CD4-positive, CD25-positive, alpha-beta regulatory T cell (primary cell): ENCODE data around the gene RYR3. TPM values are rescaled to one million over a fixed set of nuclear protein-coding genes. Genes with fewer than 3 reads are reported as not detected.

Experiments
- ATAC-seq, 2 donors: fragments of 150-1000 bp; cut with Tn5 transposase; one replicate each; pipeline ENCODE4 v1.10.0; 2021; ENCODE audit warnings: low read depth in 2 of 2, moderate number of reproducible peaks in 2 of 2, moderate library complexity in 1 of 2
- DNase-seq, 3 donors: peaks; one replicate each; pipeline versions ENCODE4 v3.0.0 to v3.0.0-alpha.2; 2012 to 2022; ENCODE audit warnings: mixed read lengths in 1 of 3
- H3K27ac ChIP-seq: one replicate; pipeline ENCODE4 v1.7.0; 2013; ENCODE audit warnings: mild to moderate bottlenecking, low read length; ENCODE audit not compliant: insufficient read depth, poor library complexity, severe bottlenecking
- H3K27me3 ChIP-seq: one replicate; pipeline ENCODE4 v1.7.0; 2013; ENCODE audit warnings: low read length; ENCODE audit not compliant: control insufficient read depth, insufficient read depth
- H3K36me3 ChIP-seq: one replicate; pipeline ENCODE4 v1.7.0; 2013; ENCODE audit warnings: mild to moderate bottlenecking, low read length, moderate library complexity; ENCODE audit not compliant: control insufficient read depth, insufficient read depth
- H3K4me1 ChIP-seq: 2 replicates; pipeline ENCODE4 v1.7.0; 2013; ENCODE audit warnings: mild to moderate bottlenecking, low read length; ENCODE audit not compliant: insufficient read depth, control insufficient read depth, poor library complexity, severe bottlenecking
- H3K4me3 ChIP-seq: one replicate; pipeline ENCODE4 v1.7.0; 2013; ENCODE audit warnings: low read depth, mild to moderate bottlenecking, low read length, moderate library complexity
- H3K9me3 ChIP-seq, 2 experiments: 1 replicate in 1 of 2; 2 replicates in 1 of 2; pipeline ENCODE4 v1.7.0; 2013; ENCODE audit warnings: low read length in 2 of 2, mild to moderate bottlenecking in 1 of 2, moderate library complexity in 1 of 2; ENCODE audit not compliant: control insufficient read depth in 2 of 2
- H3K27ac Mint-ChIP-seq, 3 donors: one replicate each; pipeline ENCODE4 v1.8.0; 2020 to 2022; ENCODE audit warnings: mild to moderate bottlenecking in 3 of 3, mixed read lengths in 3 of 3, moderate library complexity in 2 of 3
- H3K27me3 Mint-ChIP-seq: one replicate; pipeline ENCODE4 v1.8.0; 2022; ENCODE audit warnings: mild to moderate bottlenecking, mixed read lengths
- H3K36me3 Mint-ChIP-seq: one replicate; pipeline ENCODE4 v1.8.0; 2020; ENCODE audit warnings: mixed read lengths
- H3K4me1 Mint-ChIP-seq, 4 donors: one replicate each; pipeline ENCODE4 v1.8.0; 2020 to 2022; ENCODE audit warnings: mixed read lengths in 4 of 4, mild to moderate bottlenecking in 1 of 4
- H3K4me3 Mint-ChIP-seq, 4 donors: one replicate each; pipeline ENCODE4 v1.8.0; 2020 to 2022; ENCODE audit warnings: mild to moderate bottlenecking in 4 of 4, mixed read lengths in 4 of 4, moderate library complexity in 3 of 4
- H3K9me3 Mint-ChIP-seq, 7 donors: one replicate each; pipeline ENCODE4 v1.8.0; 2020 to 2022; ENCODE audit warnings: mixed read lengths in 7 of 7, mild to moderate bottlenecking in 3 of 7, moderate library complexity in 2 of 7
- polyA plus RNA-seq, 4 donors: library from polyadenylated mRNA; unstranded; fragments of 300-500 nt; fragmentation: Illumina TruSeq; gene quantifications; one replicate each; pipeline ENCODE4 v1.2.3, GENCODE V29; 2021
- total RNA-seq: library from RNA; stranded (reverse); gene quantifications from one replicate; pipeline ENCODE4 v1.2.3, GENCODE V29; 2022

RYR3 gene
- total and polyA plus RNA-seq, 5 donors from 2014 or later: 0.05 to 0.19 (median 0.09) TPM; not detected in 1

- Mint-ChIP-seq H3K36me3 (no peaks in the 10 kb centered on the region), H3K27me3 (peaks cover 6% of the 10 kb centered on the region), H3K9me3 (peaks cover 0 to 1% (median 0%) of the 10 kb centered on the region in 7 donors), H3K27ac (no peak overlapping the region), H3K4me1 (no peaks in the 10 kb centered on the region), H3K4me3 (no peak overlapping the region)
- Histone ChIP-seq H3K27ac (no peak overlapping the region), H3K4me3 (no peak overlapping the region), H3K4me1 (no peaks in the 10 kb centered on the region), H3K9me3 (no peaks in the 10 kb centered on the region), H3K27me3 (no peaks in the 10 kb centered on the region), H3K36me3 (no peaks in the 10 kb centered on the region)
- DNase-seq (no peak), ATAC-seq (no peak)
Measured at GRCh38 chr15:33724321-33725036, 413.7 kb downstream of the RYR3 start.

- ATAC-seq (no peak), DNase-seq (no peak)
- no peak overlapping the region for H3K4me3 ChIP-seq
- H3K9me3 ChIP-seq: no peaks in the 10 kb centered on the region
- no peaks in the 10 kb centered on the region for H3K4me1 Mint-ChIP-seq
- no peaks in the 10 kb centered on the region for H3K36me3 ChIP-seq
- H3K27me3 Mint-ChIP-seq: peaks cover 6% of the 10 kb centered on the region
- H3K27me3 ChIP-seq: no peaks in the 10 kb centered on the region
- H3K4me3 Mint-ChIP-seq: no peak overlapping the region
- H3K4me1 ChIP-seq: no peaks in the 10 kb centered on the region
- no peak overlapping the region for H3K27ac Mint-ChIP-seq
- no peaks in the 10 kb centered on the region for H3K36me3 Mint-ChIP-seq
- H3K9me3 Mint-ChIP-seq: peaks cover 0 to 1% (median 0%) of the 10 kb centered on the region in 7 donors
- no peak overlapping the region for H3K27ac ChIP-seq
Measured at GRCh38 chr15:33729653-33730052, 418.9 kb downstream of the RYR3 start.

GRCh38 chr15:33730815-33731214 lies 420.0 kb downstream of the RYR3 start:
- Mint-ChIP-seq H3K4me3 (no peak overlapping the region), H3K36me3 (no peaks in the 10 kb centered on the region), H3K27ac (no peak overlapping the region), H3K9me3 (no peaks in the 10 kb centered on the region), H3K27me3 (peaks cover 6% of the 10 kb centered on the region), H3K4me1 (no peaks in the 10 kb centered on the region)
- Histone ChIP-seq H3K27me3 (no peaks in the 10 kb centered on the region), H3K9me3 (no peaks in the 10 kb centered on the region), H3K4me3 (no peak overlapping the region), H3K27ac (no peak overlapping the region), H3K4me1 (no peaks in the 10 kb centered on the region), H3K36me3 (no peaks in the 10 kb centered on the region)
- ATAC-seq (no peak), DNase-seq (no peak)

GRCh38 chr15:33735143-33735542 lies 424.4 kb downstream of the RYR3 start:
- no peak for ATAC-seq
- no peak for DNase-seq
- Histone ChIP-seq H3K9me3 (no peaks in the 10 kb centered on the region), H3K27ac (no peak overlapping the region), H3K4me1 (no peaks in the 10 kb centered on the region), H3K27me3 (no peaks in the 10 kb centered on the region), H3K36me3 (no peaks in the 10 kb centered on the region), H3K4me3 (no peak overlapping the region)
- peaks cover 0 to 4% (median 0%) of the 10 kb centered on the region in 4 donors for H3K4me1 Mint-ChIP-seq
- peaks cover 0 to 2% (median 0%) of the 10 kb centered on the region in 7 donors for H3K9me3 Mint-ChIP-seq
- H3K36me3 Mint-ChIP-seq: no peaks in the 10 kb centered on the region
- H3K27ac Mint-ChIP-seq: no peak overlapping the region
- H3K4me3 Mint-ChIP-seq: no peak overlapping the region
- H3K27me3 Mint-ChIP-seq: no peaks in the 10 kb centered on the region

- Mint-ChIP-seq H3K27ac (no peak overlapping the region), H3K9me3 (peaks cover 0 to 2% (median 0%) of the 10 kb centered on the region in 7 donors), H3K4me1 (peaks cover 0 to 4% (median 0%) of the 10 kb centered on the region in 4 donors), H3K27me3 (no peaks in the 10 kb centered on the region), H3K36me3 (no peaks in the 10 kb centered on the region), H3K4me3 (no peak overlapping the region)
- DNase-seq (peak in 1 of 3 donors; percentile 39), ATAC-seq (no peak)
- Histone ChIP-seq H3K4me3 (no peak overlapping the region), H3K4me1 (no peaks in the 10 kb centered on the region), H3K9me3 (no peaks in the 10 kb centered on the region), H3K27ac (no peak overlapping the region), H3K27me3 (no peaks in the 10 kb centered on the region), H3K36me3 (no peaks in the 10 kb centered on the region)
Measured at GRCh38 chr15:33735637-33736247, 425.0 kb downstream of the RYR3 start.

GRCh38 chr15:33737687-33738601 lies 427.2 kb downstream of the RYR3 start:
- no peaks in the 10 kb centered on the region for H3K9me3 ChIP-seq
- H3K36me3 ChIP-seq: no peaks in the 10 kb centered on the region
- no peak overlapping the region for H3K4me3 ChIP-seq
- H3K4me3 Mint-ChIP-seq: no peak overlapping the region
- no peaks in the 10 kb centered on the region for H3K27me3 ChIP-seq
- ATAC-seq (no peak), DNase-seq (peak in 2 of 3 donors; percentile 4 to 15)
- H3K9me3 Mint-ChIP-seq: peaks cover 0 to 2% (median 0%) of the 10 kb centered on the region in 7 donors
- no peak overlapping the region for H3K27ac Mint-ChIP-seq
- H3K27ac ChIP-seq: no peak overlapping the region
- H3K4me1 Mint-ChIP-seq: peaks cover 0 to 4% (median 0%) of the 10 kb centered on the region in 4 donors
- H3K4me1 ChIP-seq: no peaks in the 10 kb centered on the region
- H3K36me3 Mint-ChIP-seq: no peaks in the 10 kb centered on the region
- H3K27me3 Mint-ChIP-seq: no peaks in the 10 kb centered on the region

- DNase-seq (no peak), ATAC-seq (no peak)
- peaks cover 0 to 4% (median 2%) of the 10 kb centered on the region in 4 donors for H3K4me1 Mint-ChIP-seq
- no peaks in the 10 kb centered on the region for H3K36me3 Mint-ChIP-seq
- H3K4me1 ChIP-seq: no peaks in the 10 kb centered on the region
- H3K27ac Mint-ChIP-seq: no peak overlapping the region
- H3K27me3 Mint-ChIP-seq: peaks cover 4% of the 10 kb centered on the region
- H3K9me3 Mint-ChIP-seq: peaks cover 0 to 2% (median 0%) of the 10 kb centered on the region in 7 donors
- H3K36me3 ChIP-seq: no peaks in the 10 kb centered on the region
- no peak overlapping the region for H3K27ac ChIP-seq
- no peaks in the 10 kb centered on the region for H3K9me3 ChIP-seq
- no peak overlapping the region for H3K4me3 ChIP-seq
- H3K27me3 ChIP-seq: no peaks in the 10 kb centered on the region
- H3K4me3 Mint-ChIP-seq: no peak overlapping the region
Measured at GRCh38 chr15:33738941-33739664, 428.3 kb downstream of the RYR3 start.
